ENCODE data around the gene TP53INP2. TPM values are rescaled to one million over a fixed set of nuclear protein-coding genes. Genes with fewer than 3 reads are reported as not detected.
"Not testable (repeated sequence)": the region's sequence is repeated elsewhere in the genome, so short reads cannot be mapped to it uniquely, and the experiment has no call there.

Gene TP53INP2
- total RNA-seq, 4 donors from 2014 or later, result 21.9 to 39.7 (median 31.2) TPM

GRCh38 chr20:34716921-34717229 lies 12.7 kb downstream of the TP53INP2 start:
- no peak for DNase-seq
- 95 to 97% methylated on average over 2 of the region's 2 CpGs for WGBS, 2 donors
- Histone ChIP-seq H3K27me3 (no peaks in the 10 kb centered on the region), H3K4me1 (peaks cover 9 to 34% of the 10 kb centered on the region in 2 donors), H3K4me3 (replicated peaks in 1 of 3) (no peak overlapping the region), H3K27ac (no peak overlapping the region), H3K9me3 (no peaks in the 10 kb centered on the region), H3K36me3 (no peaks in the 10 kb centered on the region)
- TF ChIP-seq POLR2A (IDR thresholded peaks at IDR 0.05), result no peak
- TF ChIP-seq, protein P1, sequence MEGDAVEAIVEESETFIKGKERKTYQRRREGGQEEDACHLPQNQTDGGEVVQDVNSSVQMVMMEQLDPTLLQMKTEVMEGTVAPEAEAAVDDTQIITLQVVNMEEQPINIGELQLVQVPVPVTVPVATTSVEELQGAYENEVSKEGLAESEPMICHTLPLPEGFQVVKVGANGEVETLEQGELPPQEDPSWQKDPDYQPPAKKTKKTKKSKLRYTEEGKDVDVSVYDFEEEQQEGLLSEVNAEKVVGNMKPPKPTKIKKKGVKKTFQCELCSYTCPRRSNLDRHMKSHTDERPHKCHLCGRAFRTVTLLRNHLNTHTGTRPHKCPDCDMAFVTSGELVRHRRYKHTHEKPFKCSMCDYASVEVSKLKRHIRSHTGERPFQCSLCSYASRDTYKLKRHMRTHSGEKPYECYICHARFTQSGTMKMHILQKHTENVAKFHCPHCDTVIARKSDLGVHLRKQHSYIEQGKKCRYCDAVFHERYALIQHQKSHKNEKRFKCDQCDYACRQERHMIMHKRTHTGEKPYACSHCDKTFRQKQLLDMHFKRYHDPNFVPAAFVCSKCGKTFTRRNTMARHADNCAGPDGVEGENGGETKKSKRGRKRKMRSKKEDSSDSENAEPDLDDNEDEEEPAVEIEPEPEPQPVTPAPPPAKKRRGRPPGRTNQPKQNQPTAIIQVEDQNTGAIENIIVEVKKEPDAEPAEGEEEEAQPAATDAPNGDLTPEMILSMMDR (IDR thresholded peaks at IDR 0.05), result no peak
- intact Hi-C loops (cut with DNase I), result no loop called here

GRCh38 chr20:34717230-34718095 lies 13.3 kb downstream of the TP53INP2 start:
- peaks cover 9 to 34% of the 10 kb centered on the region in 2 donors for H3K4me1 ChIP-seq
- WGBS, 2 donors, result 89 to 91% methylated on average over 9 of the region's 9 CpGs
- H3K27me3 ChIP-seq, result no peaks in the 10 kb centered on the region
- H3K9me3 ChIP-seq, result no peaks in the 10 kb centered on the region
- DNase-seq, result no peak
- no peaks in the 10 kb centered on the region for H3K36me3 ChIP-seq
- intact Hi-C loops (cut with DNase I), result no loop called here
- H3K4me3 ChIP-seq (replicated peaks in 1 of 3), result no peak overlapping the region
- TF ChIP-seq POLR2A (IDR thresholded peaks at IDR 0.05), result no peak
- TF ChIP-seq, protein P1 (IDR thresholded peaks at IDR 0.05), result no peak
- H3K27ac ChIP-seq, result no peak overlapping the region

DNA sequence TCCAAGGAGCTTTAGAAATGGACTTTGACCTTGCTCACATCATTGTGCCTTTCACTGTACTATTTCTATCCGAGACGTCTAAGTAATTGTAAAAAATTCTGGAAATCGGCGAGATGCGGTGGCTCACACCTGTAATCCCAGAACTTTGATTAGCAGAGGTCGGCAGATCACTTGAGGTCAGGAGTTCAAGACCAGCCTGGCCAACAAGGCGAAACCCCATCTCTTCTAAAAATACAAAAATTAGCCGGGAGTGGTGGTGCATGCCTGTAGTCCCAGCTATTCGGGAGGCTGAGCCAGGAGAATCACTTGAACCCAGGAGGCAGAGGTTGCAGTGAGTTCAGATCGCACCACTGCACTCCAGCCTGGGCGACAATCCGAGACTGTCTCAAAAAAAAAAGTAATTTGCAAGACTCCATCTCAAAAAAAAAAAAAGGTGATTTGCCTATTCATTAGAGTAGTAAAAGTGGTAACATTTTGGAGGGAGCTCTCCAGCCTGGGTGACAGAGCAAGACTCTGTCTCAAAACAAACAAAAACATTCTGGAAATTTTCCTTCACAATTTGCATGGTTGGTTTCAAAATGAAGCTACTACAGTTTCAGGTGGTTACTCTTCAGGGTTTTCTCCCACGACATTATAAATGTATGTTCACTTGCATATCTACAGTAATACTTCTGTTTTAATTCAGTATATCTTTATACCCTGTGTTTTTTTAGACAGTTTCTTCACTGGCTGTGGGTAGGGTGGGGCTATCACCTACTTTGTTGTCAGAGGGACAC lies 15.3 kb downstream of the TP53INP2 start:
- peak in 1 of 2 donors; percentile 21 for DNase-seq
- Histone ChIP-seq H3K27ac (peak overlapping the region; percentile 29 to 45 (median 42)), H3K4me1 (peaks cover 12 to 24% of the 10 kb centered on the region in 2 donors)
- H3K36me3 ChIP-seq; H3K27me3 ChIP-seq; H3K9me3 ChIP-seq; H3K4me3 ChIP-seq (replicated peaks in 1 of 3); intact Hi-C loops (cut with DNase I): not testable (repeated sequence)
- WGBS, 2 donors, result 87 to 90% methylated on average over 13 of the region's 13 CpGs

GRCh38 chr20:34720266-34720665 lies 16.1 kb downstream of the TP53INP2 start:
- H3K36me3 ChIP-seq, result peaks cover 3 to 6% of the 10 kb centered on the region in 2 donors
- H3K4me1 ChIP-seq, result peaks cover 12 to 32% of the 10 kb centered on the region in 2 donors
- H3K27me3 ChIP-seq, result no peaks in the 10 kb centered on the region
- H3K9me3 ChIP-seq, result no peaks in the 10 kb centered on the region
- DNase-seq, result peak in 1 of 2 donors; percentile 40
- H3K27ac ChIP-seq, result peak overlapping the region; percentile 29 to 45 (median 42)
- intact Hi-C loops (cut with DNase I), result no loop called here
- WGBS, 2 donors, result 41 to 84% methylated on average over 2 of the region's 2 CpGs
- H3K4me3 ChIP-seq (replicated peaks in 1 of 3), result no peak overlapping the region
- TF ChIP-seq, protein P1 (IDR thresholded peaks at IDR 0.05), result no peak

GRCh38 chr20:34722560-34722959 lies 18.4 kb downstream of the TP53INP2 start:
- Histone ChIP-seq H3K36me3 (peaks cover 8 to 15% of the 10 kb centered on the region in 2 donors), H3K4me1 (peaks cover 12 to 26% of the 10 kb centered on the region in 2 donors)
- H3K4me3 ChIP-seq (replicated peaks in 1 of 3); H3K9me3 ChIP-seq; H3K27ac ChIP-seq; H3K27me3 ChIP-seq; intact Hi-C loops (cut with DNase I); DNase-seq: not testable (repeated sequence)
- WGBS, 2 donors, result 93 to 94% methylated on average over 3 of the region's 3 CpGs

DNA sequence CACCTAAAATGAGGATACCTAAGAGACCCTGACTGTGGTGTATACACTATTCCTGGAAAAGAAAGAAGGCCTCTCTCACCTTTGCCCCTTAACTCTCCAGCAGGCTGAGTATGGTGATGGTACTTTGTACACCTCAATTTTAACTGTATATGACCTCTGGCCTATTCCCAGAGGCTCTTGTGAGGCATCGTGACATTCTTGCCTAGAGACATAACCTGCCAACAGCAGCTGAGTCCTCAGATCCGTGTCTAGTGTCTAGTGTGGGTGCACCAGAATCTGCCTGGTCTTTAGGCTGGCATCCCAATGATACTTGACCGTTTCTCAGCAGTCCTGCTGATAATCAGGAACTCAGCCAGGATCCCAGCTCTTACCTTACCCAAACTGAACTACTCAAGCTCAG lies 20.0 kb downstream of the TP53INP2 start:
- intact Hi-C loops (cut with DNase I), result no loop called here
- WGBS, 2 donors, result 52 to 63% methylated on average over 3 of the region's 3 CpGs
- no peak for TF ChIP-seq POLR2A (IDR thresholded peaks at IDR 0.05)
- TF ChIP-seq, protein P1 (IDR thresholded peaks at IDR 0.05), result no peak
- Histone ChIP-seq H3K4me1 (peaks cover 12 to 22% of the 10 kb centered on the region in 2 donors), H3K27me3 (no peaks in the 10 kb centered on the region), H3K9me3 (no peaks in the 10 kb centered on the region), H3K27ac (peak overlapping the region in 2 of 3 donors; percentile 27 to 39), H3K36me3 (peaks cover 8 to 15% of the 10 kb centered on the region in 2 donors), H3K4me3 (replicated peaks in 1 of 3) (no peak overlapping the region)
- DNase-seq, result peak; percentile 41 to 45
